ENCODE results near the gene NDUFAF8. TPM values are rescaled to one million over a fixed set of nuclear protein-coding genes. Genes with fewer than 3 reads are reported as not detected.

The NDUFAF8 gene
- total RNA-seq, 2 donors from 2014 or later = 22.4 to 58.2 TPM

DNA sequence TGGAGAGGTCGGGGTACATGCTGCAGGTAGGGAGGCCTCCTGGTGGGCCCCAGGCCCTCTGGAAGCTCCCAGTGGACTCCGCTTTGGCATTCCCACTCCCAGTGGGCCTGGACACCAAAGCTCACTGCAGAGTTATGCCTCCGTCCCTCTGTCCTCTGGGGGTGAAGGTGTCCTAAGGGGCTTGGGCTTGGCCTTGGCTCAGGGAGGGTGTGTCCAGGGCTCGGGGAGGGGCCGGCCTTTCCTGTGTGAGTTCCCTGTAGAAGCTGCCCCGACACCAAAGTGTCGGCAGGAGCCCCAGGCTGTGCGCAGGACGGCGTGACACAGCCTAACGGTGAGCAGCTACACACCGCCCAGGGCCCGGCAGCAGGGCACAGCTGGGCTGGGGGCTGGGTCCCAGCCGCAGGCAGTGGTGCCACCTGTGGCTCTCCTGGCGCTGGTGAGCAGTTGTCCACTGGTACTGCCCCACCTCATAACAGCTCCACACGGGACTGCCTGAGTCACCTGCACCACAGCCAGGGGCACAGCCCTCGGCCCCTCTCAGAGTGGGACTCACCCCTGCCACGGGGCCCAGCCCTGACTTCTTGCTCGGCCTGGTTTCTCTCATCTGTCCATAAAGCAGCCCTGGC is 6.4 kb upstream of the NDUFAF8 start:
- Histone ChIP-seq H3K9ac (ENCODE audit: low read depth in 2 of 2, low read length in 2 of 2) (no peak overlapping the region), H3K27me3 (no peaks in the 10 kb centered on the region), H3K4me1 (peaks cover 4% of the 10 kb centered on the region), H3K36me3 (no peaks in the 10 kb centered on the region), H3K27ac (no peak overlapping the region), H3K9me3 (no peaks in the 10 kb centered on the region), H3K4me3 (no peak overlapping the region)
- no peak for DNase-seq
- intact Hi-C loops (cut with DNase I) = no loop called here
- TF ChIP-seq, protein P1, sequence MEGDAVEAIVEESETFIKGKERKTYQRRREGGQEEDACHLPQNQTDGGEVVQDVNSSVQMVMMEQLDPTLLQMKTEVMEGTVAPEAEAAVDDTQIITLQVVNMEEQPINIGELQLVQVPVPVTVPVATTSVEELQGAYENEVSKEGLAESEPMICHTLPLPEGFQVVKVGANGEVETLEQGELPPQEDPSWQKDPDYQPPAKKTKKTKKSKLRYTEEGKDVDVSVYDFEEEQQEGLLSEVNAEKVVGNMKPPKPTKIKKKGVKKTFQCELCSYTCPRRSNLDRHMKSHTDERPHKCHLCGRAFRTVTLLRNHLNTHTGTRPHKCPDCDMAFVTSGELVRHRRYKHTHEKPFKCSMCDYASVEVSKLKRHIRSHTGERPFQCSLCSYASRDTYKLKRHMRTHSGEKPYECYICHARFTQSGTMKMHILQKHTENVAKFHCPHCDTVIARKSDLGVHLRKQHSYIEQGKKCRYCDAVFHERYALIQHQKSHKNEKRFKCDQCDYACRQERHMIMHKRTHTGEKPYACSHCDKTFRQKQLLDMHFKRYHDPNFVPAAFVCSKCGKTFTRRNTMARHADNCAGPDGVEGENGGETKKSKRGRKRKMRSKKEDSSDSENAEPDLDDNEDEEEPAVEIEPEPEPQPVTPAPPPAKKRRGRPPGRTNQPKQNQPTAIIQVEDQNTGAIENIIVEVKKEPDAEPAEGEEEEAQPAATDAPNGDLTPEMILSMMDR (IDR thresholded peaks at IDR 0.05) = no peak

DNA sequence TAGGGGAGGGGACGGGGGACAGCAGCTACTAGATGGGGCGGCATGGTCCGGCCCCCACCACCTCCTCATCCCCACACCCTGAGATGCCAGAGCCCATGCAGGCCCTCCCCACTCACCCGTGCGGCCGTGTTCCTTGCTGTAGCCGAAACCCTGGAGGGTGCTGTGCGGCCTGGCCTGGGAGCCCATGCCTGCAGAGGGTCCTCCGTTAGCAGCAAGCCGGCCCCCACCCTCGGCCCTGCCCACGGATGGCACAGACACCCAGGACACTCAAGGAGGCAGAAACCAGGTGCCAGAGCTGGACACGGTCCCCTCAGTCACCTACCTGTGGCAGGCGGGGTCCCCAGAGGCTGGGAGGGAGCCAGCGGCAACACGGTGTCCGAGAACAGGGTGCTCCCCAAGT is 5.8 kb upstream of the NDUFAF8 start:
- Histone ChIP-seq H3K9me3 (no peaks in the 10 kb centered on the region), H3K36me3 (no peaks in the 10 kb centered on the region), H3K9ac (ENCODE audit: low read depth in 2 of 2, low read length in 2 of 2) (no peak overlapping the region), H3K4me1 (peaks cover 8% of the 10 kb centered on the region), H3K27ac (no peak overlapping the region), H3K4me3 (no peak overlapping the region), H3K27me3 (no peaks in the 10 kb centered on the region)
- intact Hi-C loops (cut with DNase I) = no loop called here
- no peak for DNase-seq
- TF ChIP-seq, protein P1 (IDR thresholded peaks at IDR 0.05) = no peak

DNA sequence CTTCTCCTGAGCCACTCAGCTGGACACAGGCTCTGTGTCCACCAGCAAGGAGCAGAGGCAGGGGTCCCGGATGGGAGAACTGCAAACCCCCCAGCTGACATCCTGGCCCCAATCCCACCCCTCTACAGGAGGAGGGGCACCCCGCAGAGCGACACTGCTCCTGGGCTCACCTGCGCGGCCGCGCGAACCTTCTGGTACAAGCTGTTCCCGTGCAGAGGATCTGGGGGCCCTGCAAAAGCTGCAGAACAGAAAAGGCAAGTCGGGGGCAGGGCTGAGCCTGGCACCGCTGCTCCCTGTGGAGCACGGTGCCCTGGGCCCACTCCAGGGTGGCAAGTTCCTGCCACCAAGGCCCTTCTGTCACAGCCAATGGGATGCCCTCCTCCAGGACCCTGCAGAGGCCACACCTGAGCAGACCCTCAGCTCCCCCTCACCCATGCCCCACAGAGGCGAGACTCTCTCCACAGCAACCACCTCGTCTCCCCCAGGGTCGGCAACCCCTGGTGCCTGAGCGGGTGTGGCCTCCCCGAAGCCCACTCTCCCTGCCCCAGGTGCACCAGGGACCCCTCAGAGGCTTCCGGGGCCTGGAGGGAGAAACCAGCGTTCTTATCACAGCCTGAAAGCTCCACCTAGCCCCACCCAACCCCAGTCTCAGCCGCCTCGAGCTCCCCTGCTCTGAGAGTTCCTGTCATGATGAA is 5.2 kb upstream of the NDUFAF8 start:
- no peak overlapping the region for H3K4me3 ChIP-seq
- no peaks in the 10 kb centered on the region for H3K27me3 ChIP-seq
- intact Hi-C loops (cut with DNase I) = no loop called here
- DNase-seq = no peak
- no peak overlapping the region for H3K27ac ChIP-seq
- no peak overlapping the region for H3K9ac ChIP-seq (ENCODE audit: low read depth in 2 of 2, low read length in 2 of 2)
- no peaks in the 10 kb centered on the region for H3K36me3 ChIP-seq
- TF ChIP-seq, protein P1 (IDR thresholded peaks at IDR 0.05) = no peak
- H3K4me1 ChIP-seq = peaks cover 8% of the 10 kb centered on the region
- H3K9me3 ChIP-seq = no peaks in the 10 kb centered on the region

DNA sequence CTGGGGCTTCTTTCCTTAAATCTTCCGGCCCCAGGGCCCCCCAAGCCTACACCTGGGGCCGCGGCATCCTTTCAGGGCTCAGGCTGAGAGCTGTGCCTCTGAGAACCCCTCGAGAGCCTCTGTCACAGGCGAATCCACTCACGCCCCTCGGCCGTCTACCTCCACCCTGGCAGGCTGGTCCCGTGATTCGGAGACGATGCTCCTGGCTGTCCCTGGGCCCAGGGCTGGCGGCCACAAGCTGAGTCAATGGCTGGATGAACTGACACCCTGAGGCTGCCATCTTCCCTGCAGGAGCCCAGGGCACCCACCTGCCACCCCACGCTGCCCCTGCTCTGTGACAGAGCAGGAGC is 4.6 kb upstream of the NDUFAF8 start:
- intact Hi-C loops (cut with DNase I) = no loop called here

DNA sequence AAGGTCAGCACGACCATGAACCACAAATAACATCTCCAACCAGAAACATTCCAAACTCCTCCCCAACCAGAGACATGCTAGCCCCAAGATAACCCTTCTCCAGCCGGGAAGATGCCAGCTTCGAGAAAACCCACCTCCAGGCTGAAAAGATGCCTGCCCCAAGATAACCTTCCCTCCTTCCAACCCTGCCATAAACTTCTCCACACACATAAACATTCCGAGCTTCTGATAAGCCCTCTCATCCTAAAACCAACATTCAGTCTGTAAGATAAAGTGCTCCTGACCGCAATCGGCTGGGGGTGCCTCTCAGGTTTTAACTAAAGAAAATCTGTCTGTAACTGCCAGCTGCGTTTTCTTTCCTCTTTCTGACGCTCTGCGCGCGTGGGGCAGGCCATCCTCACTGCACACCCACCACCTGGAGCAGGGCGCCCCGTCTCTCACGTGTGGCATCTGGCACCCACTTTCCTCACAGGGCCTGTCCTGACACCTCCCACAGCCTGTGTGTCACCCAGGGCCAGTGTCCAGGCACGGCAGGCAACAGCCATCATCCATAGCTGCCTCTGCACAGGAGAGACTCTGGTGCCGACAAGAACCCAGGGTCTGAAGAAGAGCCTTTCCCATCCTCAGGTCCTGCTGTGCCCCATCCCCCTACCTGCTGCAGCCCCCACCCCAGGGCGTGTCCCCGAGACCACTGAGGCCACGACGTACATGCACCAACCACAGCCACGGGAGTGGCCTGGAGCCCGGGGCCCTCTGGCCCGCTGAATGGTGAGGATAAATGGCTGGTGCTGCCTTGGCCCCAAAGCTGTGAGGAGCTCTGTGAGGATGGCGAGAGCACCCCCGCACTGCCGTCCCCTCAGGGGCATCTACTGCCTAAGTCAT is 3.9 kb upstream of the NDUFAF8 start:
- Histone ChIP-seq H3K27ac (no peak overlapping the region), H3K9ac (ENCODE audit: low read depth in 2 of 2, low read length in 2 of 2) (no peak overlapping the region), H3K36me3 (no peaks in the 10 kb centered on the region), H3K27me3 (no peaks in the 10 kb centered on the region), H3K9me3 (no peaks in the 10 kb centered on the region), H3K4me3 (no peak overlapping the region), H3K4me1 (peaks cover 13% of the 10 kb centered on the region)
- DNase-seq = no peak
- intact Hi-C loops (cut with DNase I) = no loop called here
- TF ChIP-seq, protein P1 (IDR thresholded peaks at IDR 0.05) = no peak

More for the DNA sequence above, 4.6 kb upstream of the NDUFAF8 start:
- Histone ChIP-seq H3K27ac (no peak overlapping the region), H3K9me3 (no peaks in the 10 kb centered on the region), H3K4me1 (peaks cover 8% of the 10 kb centered on the region), H3K9ac (ENCODE audit: low read depth in 2 of 2, low read length in 2 of 2) (no peak overlapping the region), H3K27me3 (no peaks in the 10 kb centered on the region), H3K4me3 (no peak overlapping the region), H3K36me3 (no peaks in the 10 kb centered on the region)
- TF ChIP-seq, protein P1 (IDR thresholded peaks at IDR 0.05) = no peak
- DNase-seq = no peak
